Non-pigmented ciliary epithelial cell (primary cell): ENCODE results near the gene ADGRL3.
"Not testable (repeated sequence)": the region's sequence is repeated elsewhere in the genome, so short reads cannot be mapped to it uniquely, and the experiment has no call there.

Experiments
- DNase-seq: peaks from one replicate; pipeline ENCODE4 v3.0.0-alpha.2; 2010; ENCODE audit warnings: low read depth

Gene ADGRL3

DNA sequence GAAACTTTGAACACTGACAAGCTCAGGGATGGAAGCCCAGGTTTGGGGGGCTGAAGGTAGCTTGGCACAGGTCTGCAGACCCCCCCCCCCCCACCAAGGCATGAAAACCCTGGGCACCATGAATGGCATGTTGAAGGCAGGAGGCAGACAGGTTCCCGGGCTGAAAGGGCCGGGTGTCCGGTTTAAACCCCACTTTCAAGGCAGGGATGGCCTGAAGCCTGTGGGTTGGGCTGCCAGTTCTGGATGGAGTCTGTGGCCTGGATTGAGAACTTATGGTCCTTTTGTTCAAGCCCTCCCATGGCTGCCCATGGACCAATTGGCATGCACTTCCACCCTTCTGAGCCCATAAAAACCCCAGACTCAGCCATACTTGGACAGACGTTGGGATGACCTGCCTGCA lies 616.9 kb downstream of the ADGRL3 start:
- DNase-seq: no peak

GRCh38 chr4:61820136-61820535 lies 620.0 kb downstream of the ADGRL3 start:
- DNase-seq: no peak

DNA sequence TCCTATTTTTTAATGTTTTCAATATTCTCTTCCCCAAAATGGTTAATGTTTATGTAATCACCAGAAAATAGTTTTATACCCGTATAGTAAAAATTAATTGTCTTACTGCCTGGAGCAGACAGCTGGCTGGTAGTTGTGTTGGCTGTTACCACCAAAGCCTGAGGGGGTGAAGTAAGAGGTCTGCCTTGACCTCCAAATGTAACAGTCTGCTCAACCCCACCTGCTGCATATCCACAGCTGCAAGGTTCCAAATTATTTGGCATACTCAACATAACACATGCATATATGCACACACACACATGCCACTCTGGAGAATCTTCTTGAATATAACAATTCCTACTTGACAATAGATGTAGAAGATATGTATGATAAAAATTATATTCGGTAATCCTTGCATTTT lies 624.3 kb downstream of the ADGRL3 start:
- DNase-seq: no peak

DNA sequence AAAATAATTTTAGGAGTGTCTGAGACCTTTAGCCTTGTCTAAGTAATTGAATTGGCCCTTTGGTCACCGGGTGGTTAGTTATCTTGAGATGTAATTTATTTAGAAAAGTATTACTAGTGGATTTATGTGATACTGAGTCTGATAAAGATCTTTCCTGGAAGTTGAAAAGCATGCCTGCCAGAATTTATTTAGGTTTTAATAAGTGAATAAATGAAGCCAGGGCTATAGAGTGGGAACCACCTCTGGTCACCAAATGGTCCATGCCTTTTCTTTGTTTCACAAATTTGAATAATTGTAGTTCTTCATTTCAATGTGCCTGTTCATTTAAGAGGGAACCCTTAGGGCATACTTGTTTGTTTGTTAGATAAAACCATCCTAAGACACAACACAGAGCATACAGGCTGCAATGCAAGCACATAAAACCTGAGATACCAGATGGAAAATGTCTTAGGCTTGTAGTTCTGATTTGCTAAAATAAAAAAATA lies 627.8 kb downstream of the ADGRL3 start:
- DNase-seq: no peak

DNA sequence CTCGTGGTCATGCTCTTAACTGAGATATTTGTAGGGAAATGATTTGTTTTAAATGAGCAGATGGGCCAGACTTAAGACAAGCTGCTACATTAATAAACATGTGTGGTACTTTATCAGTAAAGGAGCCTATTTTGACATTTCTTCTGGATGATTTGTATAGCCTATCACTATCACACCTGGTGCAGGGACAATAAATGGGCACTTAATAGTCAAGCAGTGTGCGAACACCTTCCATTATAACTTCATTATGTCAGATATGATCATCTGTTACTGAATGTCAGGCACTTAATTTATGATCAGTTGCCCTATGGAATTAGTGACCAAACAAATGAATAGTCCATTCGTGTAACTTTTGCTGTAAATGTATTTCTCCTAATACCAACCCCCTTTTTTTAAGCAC lies 628.8 kb downstream of the ADGRL3 start:
- no peak for DNase-seq

- no peak for DNase-seq
Observed at GRCh38 chr4:61831987-61832386, 631.9 kb downstream of the ADGRL3 start.

DNA sequence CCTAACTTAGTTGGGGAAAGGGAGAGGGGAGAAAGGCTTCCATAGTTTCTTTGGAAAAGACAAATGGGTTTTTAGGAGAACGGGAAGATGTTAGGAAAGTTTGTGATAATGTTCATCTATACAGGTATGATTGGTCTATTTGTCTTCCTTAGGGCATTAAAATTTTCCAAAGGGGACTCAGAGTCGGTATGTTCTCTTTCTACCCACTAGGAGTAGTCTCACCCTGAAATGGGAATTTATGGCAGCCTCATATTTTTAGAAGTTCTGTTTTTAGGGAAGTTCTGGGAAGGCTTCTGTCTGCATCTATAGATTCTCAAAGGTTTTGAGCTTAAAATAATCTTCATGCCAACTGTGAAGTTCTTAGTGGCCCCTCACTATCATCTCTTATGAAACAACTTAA lies 637.3 kb downstream of the ADGRL3 start:
- DNase-seq: no peak

DNA sequence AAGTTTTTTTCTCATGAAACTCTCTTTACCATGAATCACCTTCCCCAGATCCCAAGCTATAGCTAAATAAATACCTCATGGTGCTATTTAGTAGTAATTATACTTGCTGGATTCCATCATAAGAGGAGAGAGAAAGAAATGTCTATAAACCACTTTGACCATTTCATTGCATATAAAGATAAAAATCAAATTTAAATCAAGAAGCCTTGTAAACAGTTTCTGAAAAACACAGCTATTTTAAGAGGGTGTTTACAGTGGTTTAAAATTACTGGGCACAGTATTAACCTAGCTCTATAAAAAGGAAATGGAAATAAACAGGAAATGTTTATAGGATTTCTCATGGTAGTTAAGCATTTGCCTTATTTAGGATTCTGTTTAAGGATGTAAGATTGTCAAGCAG lies 637.9 kb downstream of the ADGRL3 start:
- no peak for DNase-seq

GRCh38 chr4:61841714-61842113 lies 641.6 kb downstream of the ADGRL3 start:
- no peak for DNase-seq

- no peak for DNase-seq
Observed at GRCh38 chr4:61851126-61851525, 651.0 kb downstream of the ADGRL3 start.

DNA sequence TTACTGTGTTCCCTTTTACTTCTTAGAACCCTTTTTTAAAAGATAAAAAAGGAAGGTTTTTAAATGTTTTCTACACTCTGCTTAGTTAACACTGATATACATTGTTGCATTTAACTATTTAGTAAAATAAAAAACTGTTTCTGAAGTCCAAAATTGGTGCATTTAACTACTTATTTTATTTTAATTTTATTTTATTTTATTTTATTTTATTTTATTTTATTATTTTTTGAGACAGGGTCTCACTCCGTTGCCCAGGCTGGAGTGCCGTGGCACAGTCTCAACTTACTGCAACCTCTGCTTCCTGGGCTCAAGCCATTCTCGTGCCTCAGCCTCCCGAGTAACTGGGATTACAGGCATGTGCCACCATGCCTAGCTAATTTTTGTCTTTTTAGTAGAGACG lies 652.0 kb downstream of the ADGRL3 start:
- DNase-seq: not testable (repeated sequence)

DNA sequence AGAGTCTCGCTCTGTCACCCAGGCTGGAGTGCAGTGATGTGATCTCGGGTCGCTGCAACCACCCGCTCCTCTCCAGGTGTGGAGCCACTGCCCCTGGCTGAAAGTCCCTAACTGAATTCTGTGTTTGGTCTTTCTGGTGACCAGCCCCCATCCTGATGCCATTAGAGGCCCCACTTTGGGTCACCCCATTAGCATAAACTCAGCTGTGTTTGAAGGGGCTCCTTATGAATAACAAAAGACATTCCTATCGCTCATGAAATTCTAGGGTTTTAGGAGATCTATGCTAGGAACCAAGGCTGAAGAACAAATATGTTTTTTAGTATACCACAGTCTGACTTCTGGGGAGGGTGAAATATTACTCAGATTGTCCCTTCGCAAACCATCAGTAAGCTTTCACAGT lies 652.9 kb downstream of the ADGRL3 start:
- DNase-seq: no peak

DNA sequence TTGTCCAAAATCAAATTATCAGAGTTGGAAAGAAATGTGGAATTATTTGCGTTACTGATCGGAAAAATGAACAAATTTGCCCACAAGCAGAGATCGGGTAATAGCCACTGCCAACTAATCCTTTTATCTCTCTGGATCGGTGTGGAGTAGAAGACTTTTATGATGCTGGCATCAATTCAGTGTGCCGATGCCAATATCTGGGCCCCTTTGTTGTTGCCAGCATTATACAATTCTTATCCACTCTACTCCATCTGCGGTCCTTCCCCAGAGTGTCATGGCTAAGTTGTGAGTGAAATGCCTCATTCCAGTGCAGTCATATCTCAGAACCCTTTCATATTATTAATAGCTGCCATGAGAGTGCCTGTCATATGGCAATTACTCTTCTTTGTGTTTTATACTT lies 660.2 kb downstream of the ADGRL3 start:
- DNase-seq: no peak

- DNase-seq: no peak
Observed at GRCh38 chr4:61864286-61864685, 664.2 kb downstream of the ADGRL3 start.

DNA sequence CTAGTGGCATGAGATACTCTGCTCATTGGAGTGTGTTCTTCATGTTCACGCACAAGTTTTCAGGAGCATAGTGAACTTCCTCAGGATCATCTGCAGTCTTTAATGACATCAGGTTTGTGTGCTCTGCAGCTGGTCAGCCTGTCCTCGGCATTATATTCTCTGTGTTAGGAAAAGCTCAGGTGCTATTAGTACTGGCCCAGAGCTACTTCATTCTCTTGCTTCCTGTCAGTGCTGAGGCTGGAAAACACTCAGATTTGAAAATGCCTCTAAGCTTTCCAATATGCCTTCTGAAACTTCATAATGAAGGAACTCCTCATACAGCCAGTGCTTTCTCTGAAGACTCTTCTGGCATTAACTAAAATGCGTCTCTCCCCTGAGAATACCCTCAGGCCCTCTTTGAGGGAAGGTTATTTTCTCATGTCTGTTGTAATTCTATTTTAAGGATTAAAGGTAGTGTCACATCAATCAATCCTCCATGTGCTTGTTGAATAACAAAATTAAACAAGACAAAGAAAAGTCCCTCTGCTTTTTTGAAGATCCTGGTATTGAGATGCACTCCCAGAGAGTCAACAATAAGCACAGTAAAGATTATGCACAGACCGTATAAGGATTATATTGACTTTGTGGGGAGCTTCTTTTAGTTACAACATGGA lies 666.4 kb downstream of the ADGRL3 start:
- DNase-seq: no peak

- DNase-seq: no peak
Observed at GRCh38 chr4:61872983-61873382, 672.9 kb downstream of the ADGRL3 start.

- DNase-seq: no peak
Observed at GRCh38 chr4:61877266-61877665, 677.1 kb downstream of the ADGRL3 start.

DNA sequence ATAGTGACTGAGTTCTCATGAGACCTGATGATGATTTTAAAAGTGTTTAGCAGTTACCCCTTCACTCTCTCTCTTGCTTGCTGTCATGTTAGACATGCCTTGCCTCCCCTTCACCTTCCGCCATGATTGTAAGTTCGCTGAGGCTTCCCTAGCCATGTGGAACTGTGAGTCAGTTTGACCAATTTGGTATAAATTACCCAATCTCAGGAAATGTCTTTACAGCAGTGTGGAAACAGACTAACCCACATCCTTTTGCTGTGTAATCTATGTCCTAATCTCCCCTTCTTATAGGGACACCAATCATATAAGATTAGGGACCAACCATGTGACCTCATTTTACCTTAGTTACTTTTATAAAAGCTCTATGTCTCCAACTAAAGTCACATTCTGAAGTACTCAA lies 677.8 kb downstream of the ADGRL3 start:
- no peak for DNase-seq

- no peak for DNase-seq
Observed at GRCh38 chr4:61882381-61882780, 682.3 kb downstream of the ADGRL3 start.

DNA sequence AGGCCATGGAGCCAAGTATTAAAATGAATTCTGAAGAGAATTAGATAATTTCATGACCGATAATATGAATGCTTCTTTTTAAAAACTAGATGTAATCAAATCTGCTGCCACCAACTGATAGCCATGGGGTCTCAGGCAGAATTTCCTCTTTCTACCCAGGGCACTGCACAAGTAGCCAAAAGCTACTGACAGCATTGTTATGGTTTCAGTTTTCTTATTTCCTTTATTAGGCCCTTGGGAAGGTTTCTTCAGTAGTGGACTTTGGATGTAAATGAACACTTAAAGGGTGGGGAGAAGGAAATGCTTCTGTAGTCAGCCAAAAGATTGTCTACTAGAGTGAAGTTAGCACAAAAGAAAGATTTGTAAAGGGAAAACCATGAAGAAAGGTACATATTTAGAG lies 686.0 kb downstream of the ADGRL3 start:
- no peak for DNase-seq

GRCh38 chr4:61889117-61889516 lies 689.0 kb downstream of the ADGRL3 start:
- no peak for DNase-seq

GRCh38 chr4:61890321-61890720 lies 690.2 kb downstream of the ADGRL3 start:
- DNase-seq: no peak

GRCh38 chr4:61891953-61892352 lies 691.8 kb downstream of the ADGRL3 start:
- no peak for DNase-seq

DNA sequence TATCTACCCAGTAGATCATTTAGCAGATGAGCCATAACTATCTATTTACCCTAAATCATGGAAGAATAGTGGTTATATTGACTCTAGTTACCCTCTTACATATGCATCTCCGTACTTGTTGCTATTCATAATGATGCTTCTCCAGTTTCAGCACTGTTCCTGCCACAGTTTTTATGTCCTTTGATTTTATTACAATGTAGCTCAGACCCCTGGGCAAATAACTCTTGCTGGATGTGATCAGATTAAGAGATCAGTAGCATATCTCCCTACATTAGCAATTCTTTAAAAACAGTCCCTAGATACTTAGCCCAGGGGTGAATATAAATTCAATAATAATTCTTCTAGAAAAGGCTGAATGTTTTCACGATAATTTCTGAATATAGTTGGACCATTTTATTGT lies 696.5 kb downstream of the ADGRL3 start:
- no peak for DNase-seq

- DNase-seq: no peak
Observed at GRCh38 chr4:61909031-61909430, 708.9 kb downstream of the ADGRL3 start.
